ENCODE data around the gene KSR1.

Gene KSR1

DNA sequence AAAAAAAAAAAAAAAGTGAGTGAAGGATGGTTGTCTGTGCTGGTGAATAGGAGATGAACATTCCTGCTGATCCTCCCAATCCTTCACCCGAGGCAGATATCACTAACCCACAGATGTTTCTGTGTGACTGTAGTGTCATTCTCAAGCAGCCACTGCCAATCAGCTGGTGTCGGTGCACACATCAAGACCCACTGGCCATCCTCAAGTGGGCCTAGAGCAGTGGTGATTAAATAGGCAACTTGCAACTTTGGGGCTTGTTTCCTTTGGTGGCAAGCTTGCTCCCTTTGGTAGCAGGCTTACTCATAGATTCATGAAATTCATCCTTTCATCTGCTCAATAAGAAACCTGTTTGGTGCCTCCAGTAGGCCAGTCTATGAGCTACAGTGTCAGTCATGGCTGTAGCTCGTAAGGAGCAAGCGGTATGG lies 123.7 kb downstream of the KSR1 start:
- H3K9ac ChIP-seq: no peak overlapping the region
- H3K4me2 ChIP-seq: no peak overlapping the region

DNA sequence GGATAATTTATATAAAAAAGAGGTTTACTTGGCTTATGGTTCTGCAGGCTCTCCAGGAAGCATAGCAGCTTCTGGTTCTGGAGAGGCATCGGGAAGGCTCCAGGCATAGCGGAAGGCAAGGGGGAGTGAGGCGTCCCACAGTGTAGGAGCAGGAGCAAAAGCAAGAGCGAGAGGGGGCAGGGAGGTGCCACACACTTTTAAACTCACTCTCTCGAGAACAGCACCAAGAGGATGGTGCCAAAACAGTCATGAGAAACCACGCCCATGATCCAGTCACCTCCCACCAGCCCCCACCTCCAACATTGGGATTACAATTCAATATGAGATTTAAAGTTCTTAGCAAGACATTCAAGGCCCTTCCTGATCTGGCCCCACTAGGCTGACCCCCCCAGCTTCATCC lies 124.8 kb downstream of the KSR1 start:
- Histone ChIP-seq H3K4me1 (peaks cover 26 to 54% (median 43%) of the 10 kb centered on the region in 10 experiments), H3K27ac (no peak overlapping the region), H3K9ac (no peak overlapping the region), H3K4me2 (peak overlapping the region; percentile 25 to 94 (median 87); a peak in 20 of 22 replicates), H3K4me3 (no peak overlapping the region), H3K27me3 (no peaks in the 10 kb centered on the region), H3K9me3 (replicated peaks in 1 of 11) (no peaks in the 10 kb centered on the region), H4K20me1 (peaks cover 0 to 38% (median 15%) of the 10 kb centered on the region in 11 experiments; a peak in 12 of 22 replicates), H3K36me3 (peaks cover 0 to 29% (median 0%) of the 10 kb centered on the region in 11 experiments; a peak in 2 of 22 replicates)
- no peak for TF ChIP-seq Cebpa-rat (IDR thresholded peaks at IDR 0.05)

More for the DNA sequence above, 123.7 kb downstream of the KSR1 start:
- Histone ChIP-seq H3K4me1 (peaks cover 26 to 49% (median 41%) of the 10 kb centered on the region in 10 experiments), H3K27me3 (no peaks in the 10 kb centered on the region), H3K27ac (no peak overlapping the region), H3K36me3 (peaks cover 0 to 21% (median 0%) of the 10 kb centered on the region in 11 experiments; a peak in 1 of 22 replicates), H3K9me3 (replicated peaks in 1 of 11) (no peaks in the 10 kb centered on the region), H3K4me3 (no peak overlapping the region), H4K20me1 (peaks cover 0 to 38% (median 10%) of the 10 kb centered on the region in 11 experiments; a peak in 12 of 22 replicates)
- TF ChIP-seq Cebpa-rat (IDR thresholded peaks at IDR 0.05): no peak

DNA sequence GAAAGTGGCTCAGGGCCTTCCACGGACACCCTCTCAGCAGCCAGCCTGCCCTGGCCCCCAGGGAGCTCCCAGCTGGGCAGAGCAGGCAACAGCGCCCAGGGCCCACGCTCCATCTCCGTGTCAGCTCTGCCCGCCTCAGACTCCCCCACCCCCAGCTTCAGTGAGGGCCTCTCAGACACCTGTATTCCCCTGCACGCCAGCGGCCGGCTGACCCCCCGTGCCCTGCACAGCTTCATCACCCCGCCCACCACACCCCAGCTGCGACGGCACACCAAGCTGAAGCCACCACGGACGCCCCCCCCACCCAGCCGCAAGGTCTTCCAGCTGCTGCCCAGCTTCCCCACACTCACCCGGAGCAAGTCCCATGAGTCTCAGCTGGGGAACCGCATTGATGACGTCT lies 126.4 kb downstream of the KSR1 start:
- no peak for TF ChIP-seq Cebpa-rat (IDR thresholded peaks at IDR 0.05)
- H3K4me2 ChIP-seq: peak overlapping the region; percentile 25 to 94 (median 87)
- peaks cover 0 to 33% (median 10%) of the 10 kb centered on the region in 11 experiments; a peak in 12 of 22 replicates for H4K20me1 ChIP-seq
- H3K36me3 ChIP-seq: peaks cover 0 to 36% (median 0%) of the 10 kb centered on the region in 11 experiments; a peak in 3 of 22 replicates
- no peak overlapping the region for H3K27ac ChIP-seq
- no peaks in the 10 kb centered on the region for H3K27me3 ChIP-seq
- peak overlapping the region in 2 of 11 experiments; percentile 18 to 30; a peak in 3 of 22 replicates for H3K9ac ChIP-seq
- no peak overlapping the region for H3K4me3 ChIP-seq
- peaks cover 16 to 40% (median 31%) of the 10 kb centered on the region in 10 experiments for H3K4me1 ChIP-seq
- H3K9me3 ChIP-seq (replicated peaks in 1 of 11): no peaks in the 10 kb centered on the region

DNA sequence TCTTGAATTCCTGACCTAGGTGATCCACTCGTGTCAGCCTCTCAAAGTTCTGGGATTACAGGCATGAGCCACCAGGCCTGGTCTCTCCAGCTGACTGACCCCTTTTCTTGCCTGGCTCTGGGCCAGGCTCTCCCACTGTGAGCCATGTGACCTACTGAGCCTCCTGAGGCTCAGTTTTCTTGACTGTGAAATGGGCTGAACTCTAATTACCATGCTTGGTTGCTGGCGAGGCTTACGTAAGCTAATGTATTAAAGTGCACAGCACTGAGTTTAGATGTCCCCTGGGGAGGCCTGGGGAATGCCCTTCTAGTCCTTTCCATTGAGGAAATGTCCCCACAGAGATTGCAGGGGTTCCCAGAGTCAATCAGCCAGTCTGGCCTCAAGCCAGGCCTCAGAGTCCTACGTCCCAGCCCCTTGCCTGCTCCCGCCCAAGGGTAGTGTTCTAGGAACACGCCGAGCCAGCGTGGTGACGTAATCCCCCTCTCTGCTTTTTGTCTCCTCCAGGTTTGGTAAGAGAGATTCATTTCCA lies 129.0 kb downstream of the KSR1 start:
- no peak overlapping the region for H3K27ac ChIP-seq

DNA sequence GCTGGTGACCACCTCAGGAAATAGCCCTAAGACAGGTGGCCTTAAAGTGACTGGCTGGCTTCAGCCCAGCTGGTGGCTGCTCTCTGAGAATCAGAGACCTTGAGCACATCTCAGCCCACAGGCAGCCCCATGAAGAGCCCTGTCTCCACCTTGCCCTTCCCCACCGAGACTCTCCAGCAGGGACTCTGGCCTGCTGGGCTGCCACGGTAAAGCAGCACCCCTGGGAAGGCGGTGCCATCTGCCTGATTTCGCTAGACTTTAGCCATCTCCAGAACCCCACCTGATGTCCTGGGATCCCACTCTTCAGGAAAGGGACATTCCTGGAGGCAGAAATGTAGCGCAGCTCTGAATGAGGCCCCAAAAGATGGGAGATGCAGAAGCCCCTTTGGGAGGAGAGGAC lies 129.5 kb downstream of the KSR1 start:
- no peak overlapping the region for H3K27ac ChIP-seq
- no peaks in the 10 kb centered on the region for H3K9me3 ChIP-seq (replicated peaks in 1 of 11)
- peaks cover 0 to 33% (median 10%) of the 10 kb centered on the region in 11 experiments; a peak in 12 of 22 replicates for H4K20me1 ChIP-seq
- peaks cover 16 to 34% (median 27%) of the 10 kb centered on the region in 10 experiments for H3K4me1 ChIP-seq
- H3K27me3 ChIP-seq: no peaks in the 10 kb centered on the region
- no peak overlapping the region for H3K9ac ChIP-seq
- H3K4me2 ChIP-seq: no peak overlapping the region
- TF ChIP-seq Cebpa-rat (IDR thresholded peaks at IDR 0.05): no peak
- H3K36me3 ChIP-seq: peaks cover 0 to 55% (median 0%) of the 10 kb centered on the region in 11 experiments; a peak in 3 of 22 replicates
- H3K4me3 ChIP-seq: no peak overlapping the region

More for the DNA sequence above, 129.0 kb downstream of the KSR1 start:
- Histone ChIP-seq H3K4me1 (peaks cover 16 to 34% (median 29%) of the 10 kb centered on the region in 10 experiments), H4K20me1 (peaks cover 0 to 33% (median 10%) of the 10 kb centered on the region in 11 experiments; a peak in 12 of 22 replicates), H3K36me3 (peaks cover 0 to 50% (median 0%) of the 10 kb centered on the region in 11 experiments; a peak in 3 of 22 replicates), H3K4me2 (0 out of 22 replicates have a peak overlapping the region, but pooled peaks of 1 of the 11 experiments have one; percentile 15), H3K9ac (no peak overlapping the region), H3K4me3 (no peak overlapping the region), H3K9me3 (replicated peaks in 1 of 11) (no peaks in the 10 kb centered on the region), H3K27me3 (no peaks in the 10 kb centered on the region)
- TF ChIP-seq Cebpa-rat (IDR thresholded peaks at IDR 0.05): no peak

DNA sequence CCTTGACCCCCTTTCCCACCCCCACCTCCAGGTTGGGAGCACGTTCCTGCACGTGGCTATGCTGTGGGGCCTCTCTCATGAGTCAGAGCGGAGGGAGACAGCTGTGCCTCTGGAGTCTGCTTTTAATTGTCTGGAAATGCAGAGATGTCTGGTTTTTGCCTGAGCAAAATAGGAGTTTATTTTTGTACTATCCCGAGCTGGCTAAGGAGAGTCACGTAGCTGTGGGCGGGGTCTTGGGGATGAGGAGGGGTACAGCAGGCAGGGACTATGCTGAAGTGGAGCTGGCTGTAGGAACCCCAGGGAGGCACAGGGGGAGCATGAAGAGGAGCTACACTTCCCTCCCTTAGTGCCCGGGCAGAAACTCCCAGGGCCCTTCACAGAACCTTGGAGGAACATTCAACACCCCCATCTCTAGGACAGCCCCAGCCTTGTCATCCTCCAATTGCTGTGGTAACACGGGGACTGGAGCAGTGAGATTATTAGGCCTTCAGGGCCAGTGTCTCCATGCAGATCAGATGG lies 130.0 kb downstream of the KSR1 start:
- TF ChIP-seq Cebpa-rat (IDR thresholded peaks at IDR 0.05): no peak
- Histone ChIP-seq H3K4me3 (no peak overlapping the region), H3K36me3 (peaks cover 0 to 55% (median 0%) of the 10 kb centered on the region in 11 experiments; a peak in 3 of 22 replicates), H3K9ac (no peak overlapping the region), H4K20me1 (peaks cover 0 to 31% (median 10%) of the 10 kb centered on the region in 11 experiments; a peak in 12 of 22 replicates), H3K27ac (no peak overlapping the region), H3K4me2 (no peak overlapping the region), H3K9me3 (replicated peaks in 1 of 11) (no peaks in the 10 kb centered on the region), H3K27me3 (no peaks in the 10 kb centered on the region), H3K4me1 (peaks cover 15 to 30% (median 23%) of the 10 kb centered on the region in 10 experiments)

DNA sequence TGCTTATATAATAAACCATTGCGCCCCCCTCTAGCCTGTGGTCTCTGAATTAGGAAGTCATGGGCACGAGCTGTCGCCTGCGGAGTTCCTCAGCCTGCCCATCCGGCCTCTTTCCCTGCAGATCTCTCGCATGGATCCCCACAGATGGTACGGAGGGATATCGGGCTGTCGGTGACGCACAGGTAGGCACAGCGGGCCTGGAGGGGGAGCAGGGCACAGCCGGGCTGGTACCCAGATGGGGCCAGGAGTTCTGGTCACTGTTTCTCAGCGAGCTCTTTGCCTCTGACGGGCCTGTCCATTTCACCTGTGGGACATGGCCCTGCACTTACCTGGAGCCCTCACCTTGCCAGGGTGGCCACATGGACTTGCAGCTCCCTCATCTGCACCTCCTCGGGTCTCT lies 132.1 kb downstream of the KSR1 start:
- Histone ChIP-seq H3K36me3 (peaks cover 0 to 69% (median 0%) of the 10 kb centered on the region in 11 experiments; a peak in 6 of 22 replicates), H3K4me1 (peaks cover 0 to 9% (median 3%) of the 10 kb centered on the region in 10 experiments; a peak in 13 of 20 replicates), H4K20me1 (peaks cover 0 to 16% (median 0%) of the 10 kb centered on the region in 11 experiments; a peak in 7 of 22 replicates)

DNA sequence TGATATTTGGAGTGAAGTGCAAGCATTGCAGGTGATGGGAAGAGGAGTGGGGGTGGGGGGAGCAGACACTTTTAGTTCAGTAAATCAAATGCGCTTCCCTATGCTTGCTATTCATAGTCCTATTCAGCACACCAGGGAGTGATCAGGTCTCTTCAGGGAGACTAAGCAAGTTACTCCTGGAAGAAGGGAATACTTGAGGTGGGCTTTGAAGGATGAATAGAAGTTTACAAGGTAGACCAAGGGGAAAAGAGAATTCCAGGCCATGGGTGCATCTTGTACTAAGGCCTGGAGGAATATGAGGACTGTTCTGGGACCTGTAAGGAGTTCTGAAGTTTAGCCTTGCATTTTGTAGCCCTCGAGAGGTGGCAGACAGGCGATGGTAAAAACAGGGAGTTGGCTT lies 134.6 kb downstream of the KSR1 start:
- Histone ChIP-seq H3K36me3 (peaks cover 0 to 70% (median 0%) of the 10 kb centered on the region in 11 experiments; a peak in 6 of 22 replicates), H3K27ac (no peak overlapping the region), H3K4me1 (no peaks in the 10 kb centered on the region), H3K9ac (no peak overlapping the region), H3K27me3 (no peaks in the 10 kb centered on the region), H3K4me3 (no peak overlapping the region), H4K20me1 (peaks cover 0 to 3% (median 0%) of the 10 kb centered on the region in 11 experiments; a peak in 1 of 22 replicates), H3K9me3 (replicated peaks in 1 of 11) (no peaks in the 10 kb centered on the region), H3K4me2 (no peak overlapping the region)
- no peak for TF ChIP-seq Cebpa-rat (IDR thresholded peaks at IDR 0.05)

More for the DNA sequence above, 132.1 kb downstream of the KSR1 start:
- H3K27ac ChIP-seq: no peak overlapping the region
- no peaks in the 10 kb centered on the region for H3K9me3 ChIP-seq (replicated peaks in 1 of 11)
- no peak overlapping the region for H3K9ac ChIP-seq
- H3K4me3 ChIP-seq: no peak overlapping the region
- TF ChIP-seq Cebpa-rat (IDR thresholded peaks at IDR 0.05): no peak
- no peak overlapping the region for H3K4me2 ChIP-seq
- H3K27me3 ChIP-seq: no peaks in the 10 kb centered on the region

DNA sequence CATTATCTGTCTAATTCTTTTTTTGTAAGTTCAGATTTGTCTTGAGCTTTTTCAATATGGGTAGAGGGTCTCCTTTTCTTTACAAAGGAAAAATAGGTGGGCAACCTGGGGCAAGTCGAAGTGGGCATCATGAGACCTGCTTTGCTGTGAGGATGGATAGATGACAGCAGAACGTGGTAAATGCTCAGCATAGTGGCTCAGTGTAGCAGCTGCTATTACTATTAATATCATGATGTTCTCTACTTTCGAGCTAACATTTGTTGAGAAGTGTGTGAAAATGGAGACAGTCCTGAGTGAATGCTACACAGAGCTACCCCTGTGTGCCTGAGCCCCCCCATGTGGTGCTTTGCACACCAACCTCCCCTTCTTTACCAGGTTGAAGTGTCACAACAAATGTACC lies 135.7 kb downstream of the KSR1 start:
- Histone ChIP-seq H3K4me1 (no peaks in the 10 kb centered on the region), H3K9me3 (replicated peaks in 1 of 11) (no peaks in the 10 kb centered on the region), H3K36me3 (peaks cover 0 to 65% (median 0%) of the 10 kb centered on the region in 11 experiments; a peak in 6 of 22 replicates), H3K4me3 (no peak overlapping the region), H4K20me1 (no peaks in the 10 kb centered on the region; a peak in 1 of 22 replicates), H3K27me3 (no peaks in the 10 kb centered on the region), H3K27ac (no peak overlapping the region), H3K4me2 (no peak overlapping the region), H3K9ac (no peak overlapping the region)
- no peak for TF ChIP-seq Cebpa-rat (IDR thresholded peaks at IDR 0.05)
